OCI-LY1 (cell line): ENCODE results near the gene TIMM29.
A peak's percentile ranks its signal among the peaks of the same experiment; 100 is the strongest.

Experiments used
- H2AFZ ChIP-seq: fragments of 200-600 bp; sonication (generic), shearing (Covaris generic); 2 replicates; pipeline ENCODE4 v1.6.0; 2014; ENCODE audit warnings: antibody characterized with exemption, mild to moderate bottlenecking, low read length
- H3F3A ChIP-seq: fragments of 200-600 bp; sonication (generic), shearing (Covaris generic); 2 replicates; pipeline ENCODE4 v1.6.0; 2014; ENCODE audit warnings: mild to moderate bottlenecking, antibody characterized with exemption, low read length, moderate library complexity; ENCODE audit not compliant: insufficient read depth
- H3K27ac ChIP-seq: fragments of 200-600 bp; sonication (generic); 2 replicates; pipeline ENCODE4 v1.5.1; 2014; ENCODE audit warnings: low read length, mixed run types, mild to moderate bottlenecking, low read depth; ENCODE audit not compliant: poor library complexity, severe bottlenecking
- H3K27me3 ChIP-seq: fragments of 200-600 bp; sonication (generic); 2 replicates; pipeline ENCODE4 v1.6.0; 2014; ENCODE audit warnings: antibody characterized with exemption, mild to moderate bottlenecking, low read length, moderate library complexity; ENCODE audit not compliant: insufficient read depth
- H3K36me3 ChIP-seq: fragments of 200-600 bp; sonication (generic); 2 replicates; pipeline ENCODE4 v1.6.1; 2014; ENCODE audit warnings: mild to moderate bottlenecking, antibody characterized with exemption, low read length, moderate library complexity, mixed read lengths; ENCODE audit not compliant: insufficient read depth
- H3K4me1 ChIP-seq: fragments of 200-600 bp; sonication (generic); 2 replicates; pipeline ENCODE4 v1.5.1; 2014; ENCODE audit warnings: mild to moderate bottlenecking, low read length, moderate library complexity; ENCODE audit not compliant: insufficient read depth, severe bottlenecking
- H3K4me2 ChIP-seq: fragments of 200-600 bp; sonication (generic), shearing (Covaris generic); 2 replicates; pipeline ENCODE4 v1.6.1; 2014; ENCODE audit warnings: low read length
- H3K4me3 ChIP-seq: fragments of 200-600 bp; sonication (generic); 2 replicates; pipeline ENCODE4 v1.5.1; 2014; ENCODE audit warnings: low read length, low read depth, mild to moderate bottlenecking, mixed read lengths; ENCODE audit not compliant: poor library complexity, severe bottlenecking
- H3K79me2 ChIP-seq: fragments of 200-600 bp; shearing (Covaris generic); 2 replicates; pipeline ENCODE4 v1.6.1; 2016; ENCODE audit warnings: mixed run types, low read length, mixed read lengths; ENCODE audit not compliant: insufficient read depth
- H3K9ac ChIP-seq: fragments of 200-600 bp; sonication (generic), shearing (Covaris generic); 2 replicates; pipeline ENCODE4 v1.6.1; 2014; ENCODE audit warnings: mild to moderate bottlenecking, low read length, mixed read lengths
- H3K9me2 ChIP-seq: fragments of 200-600 bp; sonication (generic), shearing (Covaris generic); 2 replicates; pipeline ENCODE4 v1.6.1; 2014; ENCODE audit warnings: low read depth, mild to moderate bottlenecking, low read length, mixed read lengths
- H3K9me3 ChIP-seq: fragments of 200-600 bp; shearing (Covaris generic); 2 replicates; pipeline ENCODE4 v1.6.1; 2014; ENCODE audit warnings: low read length, mixed read lengths
- H4K20me1 ChIP-seq: fragments of 200-600 bp; sonication (generic), shearing (Covaris generic); 2 replicates; pipeline ENCODE4 v1.6.0; 2016; ENCODE audit warnings: mild to moderate bottlenecking, low read length; ENCODE audit not compliant: insufficient read depth
- CTCF ChIP-seq: fragments of 200-600 bp; sonication (generic), shearing (Covaris generic); IDR thresholded peaks from 2 replicates; pipeline ENCODE4 v1.5.1; 2017; ENCODE audit warnings: mild to moderate bottlenecking, antibody characterized with exemption, low read length, moderate library complexity, mixed read lengths
- EZH2 ChIP-seq: fragments of 200-600 bp; sonication (generic), shearing (Covaris generic); IDR thresholded peaks from 2 replicates; pipeline ENCODE4 v1.8.0; 2017; ENCODE audit warnings: borderline replicate concordance, mixed run types, mild to moderate bottlenecking, antibody characterized with exemption, low read length, moderate library complexity, mixed read lengths

TIMM29 gene

GRCh38 chr19:10975374-10976130, 46.9 kb downstream of the TIMM29 start:
- H3K9me3 ChIP-seq, result no peaks in the 10 kb centered on the region
- H3K27me3 ChIP-seq, result no peaks in the 10 kb centered on the region
- H3K9me2 ChIP-seq, result no peaks in the 10 kb centered on the region
- peaks cover 81% of the 10 kb centered on the region for H3K4me1 ChIP-seq
- peak overlapping the region; percentile 98 for H3K27ac ChIP-seq
- H3K4me2 ChIP-seq, result peak overlapping the region; percentile 57
- peak overlapping the region; percentile 30 for H3K4me3 ChIP-seq
- no peak overlapping the region for H2AFZ ChIP-seq
- peaks cover 30% of the 10 kb centered on the region for H3K36me3 ChIP-seq
- TF ChIP-seq CTCF (no peak), EZH2 (no peak)
- peak overlapping the region; percentile 9; the same call in 1 of the 2 replicates for H3K9ac ChIP-seq
- peaks cover 87% of the 10 kb centered on the region for H3K79me2 ChIP-seq
- no peaks in the 10 kb centered on the region for H4K20me1 ChIP-seq
- no peaks in the 10 kb centered on the region for H3F3A ChIP-seq

- Histone ChIP-seq H3F3A (no peaks in the 10 kb centered on the region), H3K27ac (peak overlapping the region; percentile 98), H3K36me3 (peaks cover 32% of the 10 kb centered on the region), H3K4me2 (peak overlapping the region; percentile 57), H3K79me2 (peaks cover 88% of the 10 kb centered on the region), H4K20me1 (no peaks in the 10 kb centered on the region), H2AFZ (no peak overlapping the region), H3K9me3 (no peaks in the 10 kb centered on the region), H3K27me3 (no peaks in the 10 kb centered on the region), H3K9me2 (no peaks in the 10 kb centered on the region), H3K9ac (peak overlapping the region; percentile 9; the same call in 1 of the 2 replicates), H3K4me1 (peaks cover 85% of the 10 kb centered on the region), H3K4me3 (peak overlapping the region; percentile 30)
- TF ChIP-seq CTCF (no peak), EZH2 (no peak)
Measured at GRCh38 chr19:10976131-10976892, 47.7 kb downstream of the TIMM29 start.

GRCh38 chr19:10977742-10978092, 49.1 kb downstream of the TIMM29 start:
- H3K4me3 ChIP-seq, result no peak overlapping the region
- H3F3A ChIP-seq, result no peaks in the 10 kb centered on the region
- H3K27ac ChIP-seq, result peak overlapping the region; percentile 98
- H3K36me3 ChIP-seq, result peaks cover 32% of the 10 kb centered on the region
- H3K9me3 ChIP-seq, result no peaks in the 10 kb centered on the region
- H3K79me2 ChIP-seq, result peaks cover 88% of the 10 kb centered on the region
- TF ChIP-seq EZH2 (no peak), CTCF (no peak)
- H3K9ac ChIP-seq, result no peak overlapping the region; the same call in 1 of the 2 replicates
- peak overlapping the region; percentile 57; the same call in 1 of the 2 replicates for H3K4me2 ChIP-seq
- no peaks in the 10 kb centered on the region for H4K20me1 ChIP-seq
- H3K27me3 ChIP-seq, result no peaks in the 10 kb centered on the region
- no peaks in the 10 kb centered on the region for H3K9me2 ChIP-seq
- peaks cover 77% of the 10 kb centered on the region for H3K4me1 ChIP-seq
- no peak overlapping the region for H2AFZ ChIP-seq
